GM21367 (cell line): ENCODE results near the gene PFN3.
A peak's percentile ranks its signal among the peaks of the same experiment; 100 is the strongest.

ENCODE experiments used
- ATAC-seq: cut with Tn5 transposase; IDR thresholded peaks from one replicate; pipeline ENCODE4 v1.9.1; 2021; ENCODE audit not compliant: unreplicated experiment

Gene PFN3

GRCh38 chr5:177399997-177400868, at the start of gene PFN3:
TSS of gene PFN3 (minus strand) at chr5:177400661. CDS start at chr5:177400576, 85 bp downstream.
- no peak for ATAC-seq

GRCh38 chr5:177449140-177450061, 48.9 kb upstream of the PFN3 start:
- no peak for ATAC-seq

DNA sequence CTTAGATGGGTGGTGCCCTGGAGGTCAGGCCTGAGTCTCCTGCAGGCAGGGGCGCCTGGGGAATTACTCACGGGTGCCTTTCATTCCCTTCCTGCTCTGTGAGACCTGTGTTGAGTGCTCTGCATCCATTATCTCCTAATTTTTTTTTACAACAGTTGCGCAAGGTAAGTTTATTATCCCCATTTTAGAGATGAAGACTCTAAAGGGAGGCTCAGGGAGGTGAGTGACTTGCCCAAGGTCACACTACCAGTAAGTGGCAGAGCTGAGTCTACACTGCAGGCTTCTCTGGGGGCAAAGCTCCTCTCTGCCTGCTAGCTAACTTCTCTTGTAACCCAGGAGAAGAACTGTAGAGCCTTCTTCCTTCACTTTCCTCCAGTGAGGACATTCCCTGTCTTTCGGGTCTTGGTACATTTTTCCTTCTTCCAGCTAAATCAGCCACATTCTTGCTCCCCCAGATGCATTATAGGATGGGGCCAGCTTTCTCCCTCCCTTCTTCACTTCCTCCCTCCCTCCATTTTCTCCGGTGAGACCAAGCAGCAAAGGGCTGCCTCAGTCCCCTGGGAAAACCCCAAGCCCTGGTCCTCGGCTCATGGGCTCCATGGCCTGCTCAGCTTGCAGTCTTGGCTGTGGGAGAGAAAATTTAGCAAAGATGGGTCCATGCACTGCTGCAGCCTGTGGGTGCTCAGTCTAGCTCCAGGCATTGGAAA, 47.9 kb upstream of the PFN3 start:
- ATAC-seq: no peak

GRCh38 chr5:177447611-177448243, 47.3 kb upstream of the PFN3 start:
- no peak for ATAC-seq

DNA sequence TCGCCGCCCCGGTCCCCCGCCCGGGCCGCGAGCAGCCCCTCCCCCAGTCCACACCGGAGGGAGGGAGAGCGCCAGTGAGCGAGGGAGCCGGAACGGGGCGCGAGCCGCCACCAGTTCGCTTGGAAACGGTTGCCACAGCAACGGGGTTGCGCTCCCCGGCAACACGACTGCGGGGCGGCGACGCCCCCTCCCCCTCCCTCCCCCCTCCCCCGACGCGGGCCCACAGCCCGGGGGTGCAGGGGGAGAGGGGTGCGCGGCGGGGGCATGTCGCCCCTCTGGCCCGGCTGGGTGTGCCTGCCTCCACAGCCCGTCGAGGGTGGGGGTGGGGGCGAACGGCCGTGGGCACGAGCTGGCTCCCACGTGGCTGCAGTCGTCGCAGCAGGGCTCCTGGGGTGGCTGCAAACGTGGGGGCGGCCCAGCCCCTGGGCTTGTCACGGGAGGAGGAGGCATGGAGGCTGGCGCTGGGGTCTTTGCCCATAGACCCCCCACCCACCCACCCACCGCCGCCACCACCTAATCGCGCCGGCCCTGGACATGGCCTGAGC, 46.7 kb upstream of the PFN3 start:
- peak; percentile 25 for ATAC-seq

- ATAC-seq: peak; percentile 45
Observed at GRCh38 chr5:177446200-177447065, 46.0 kb upstream of the PFN3 start, which contains the start of gene PRR7. TSS of gene PRR7 (plus strand) at chr5:177446814. CDS start at chr5:177455068, 8,254 bp downstream.

- ATAC-seq: no peak
Observed at GRCh38 chr5:177445917-177446199, 45.4 kb upstream of the PFN3 start.

DNA sequence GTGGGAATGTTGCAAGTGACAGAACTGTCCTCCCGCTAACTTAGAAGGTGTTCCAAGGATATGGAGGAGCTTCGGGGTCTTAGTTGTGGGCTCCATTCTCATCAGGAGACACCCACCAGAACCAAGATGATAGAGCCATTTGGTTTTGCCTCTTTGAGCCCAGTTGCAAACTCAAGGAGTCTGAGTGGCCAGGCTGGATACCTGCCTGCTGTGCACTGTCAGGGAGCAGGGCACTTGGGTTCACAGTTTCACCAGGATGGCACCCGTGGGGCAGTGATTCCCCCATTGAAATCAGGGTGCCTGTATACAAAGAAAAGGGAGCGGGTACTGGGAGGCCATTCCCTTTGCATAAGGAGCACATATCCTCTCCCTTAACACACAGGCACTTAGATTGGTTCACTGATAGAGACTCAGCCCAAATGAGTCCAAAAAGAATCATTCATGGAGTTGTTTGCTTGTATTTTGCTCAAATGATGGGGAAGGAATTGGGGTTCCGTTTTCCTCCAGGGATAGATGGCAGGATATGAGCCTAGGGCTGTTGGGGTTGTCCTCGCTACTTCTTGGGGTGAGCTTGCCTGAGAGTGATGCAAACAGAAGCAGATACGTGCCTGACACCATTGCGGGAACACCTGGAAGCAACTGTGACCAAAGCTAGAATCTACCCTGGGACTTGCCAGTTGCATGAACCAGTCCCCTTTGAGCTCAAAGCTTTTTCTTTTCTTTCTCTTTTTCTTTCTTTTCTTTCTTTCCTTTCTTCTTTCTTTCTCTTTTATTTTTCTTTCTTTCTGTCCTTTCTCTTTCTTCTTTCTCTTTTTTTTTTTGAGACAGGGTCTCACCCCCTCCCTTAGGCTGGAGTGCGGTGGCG, 44.8 kb upstream of the PFN3 start:
- no peak for ATAC-seq

DNA sequence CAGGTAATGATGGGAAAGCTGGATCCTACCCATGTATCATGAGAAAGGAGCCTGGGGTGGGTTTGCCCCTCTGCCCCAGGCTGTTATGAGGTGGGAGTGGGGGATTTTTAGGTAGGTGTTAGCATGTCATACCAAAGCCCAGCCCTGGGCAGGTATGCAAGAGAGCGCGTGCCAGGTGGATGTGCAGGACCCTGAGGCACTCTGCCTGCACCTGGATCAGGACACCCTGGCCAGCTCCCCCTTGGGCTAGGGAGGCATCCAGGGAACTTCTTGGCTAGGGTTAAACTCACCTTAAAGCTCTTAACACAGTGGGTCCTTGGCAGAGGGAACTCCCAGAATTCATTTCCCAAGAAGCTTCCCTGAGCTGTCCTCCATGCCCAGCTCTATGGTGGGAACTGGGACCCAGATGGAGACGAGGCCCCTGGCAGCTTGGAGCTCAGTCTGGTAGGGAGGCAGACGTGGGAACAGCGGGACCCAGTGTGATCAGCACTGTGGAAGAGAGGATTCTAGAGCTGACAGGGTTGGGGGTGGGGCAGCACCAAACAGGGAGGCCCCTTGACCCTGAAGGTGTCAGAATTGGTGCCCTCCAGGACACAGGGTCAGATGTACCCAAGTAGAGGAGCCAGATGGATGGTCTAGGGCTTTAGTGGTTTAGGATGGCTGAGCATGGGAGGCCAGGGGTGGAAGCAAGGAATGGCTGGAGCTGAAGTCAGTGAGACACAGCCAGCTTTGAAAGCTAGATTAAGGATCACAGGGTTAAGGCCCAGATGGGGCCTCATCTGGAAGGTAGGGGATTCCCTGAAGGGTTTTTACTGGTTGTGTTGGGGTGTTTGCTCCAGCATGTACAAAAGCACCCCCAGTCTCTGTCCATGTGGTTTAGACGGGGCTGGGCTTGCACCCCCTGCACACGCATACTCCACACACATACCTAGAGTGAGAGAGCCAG, 43.9 kb upstream of the PFN3 start:
- no peak for ATAC-seq

DNA sequence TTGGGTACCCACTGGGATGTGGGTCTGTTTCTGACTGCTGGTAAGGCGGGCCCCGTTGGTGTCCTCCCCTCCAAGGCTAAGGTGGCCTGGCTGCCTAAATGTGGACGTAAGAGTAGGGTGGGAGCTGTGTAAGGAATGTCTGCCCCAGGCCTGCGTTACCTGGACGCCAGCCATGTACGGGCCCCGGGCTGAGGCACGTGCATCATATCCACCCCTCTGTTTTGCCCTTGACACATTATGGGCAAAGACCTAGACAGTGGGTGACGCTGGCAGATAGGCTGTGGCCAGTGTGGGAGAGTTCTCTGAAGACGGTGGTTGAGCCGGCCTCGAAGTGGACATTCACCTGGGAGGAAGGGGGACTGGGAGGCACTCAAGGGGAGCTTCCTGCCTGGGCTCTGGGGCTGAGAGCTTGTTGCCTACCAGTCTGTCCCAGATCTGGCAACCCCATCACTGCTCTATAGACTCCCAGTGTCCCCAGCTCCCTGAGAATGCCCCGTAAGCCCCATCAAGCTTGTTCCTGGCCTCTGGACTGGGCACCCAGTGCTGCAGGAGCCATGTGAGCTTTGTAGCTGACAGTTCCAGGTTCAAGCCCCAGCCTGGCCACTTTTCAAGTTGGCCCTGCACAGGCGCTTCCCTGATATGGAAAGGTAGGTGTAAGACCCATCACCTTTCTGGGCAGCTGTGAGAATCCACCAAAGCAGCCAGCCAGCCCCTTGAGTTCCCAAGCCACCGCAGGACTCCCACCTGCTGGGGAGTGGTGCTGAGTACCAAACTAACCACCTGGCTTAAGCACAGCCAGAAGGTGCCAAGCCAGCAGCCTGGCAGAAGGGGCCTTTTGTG, 42.9 kb upstream of the PFN3 start:
- no peak for ATAC-seq

- ATAC-seq: no peak
Observed at GRCh38 chr5:177442066-177442826, 41.8 kb upstream of the PFN3 start.

DNA sequence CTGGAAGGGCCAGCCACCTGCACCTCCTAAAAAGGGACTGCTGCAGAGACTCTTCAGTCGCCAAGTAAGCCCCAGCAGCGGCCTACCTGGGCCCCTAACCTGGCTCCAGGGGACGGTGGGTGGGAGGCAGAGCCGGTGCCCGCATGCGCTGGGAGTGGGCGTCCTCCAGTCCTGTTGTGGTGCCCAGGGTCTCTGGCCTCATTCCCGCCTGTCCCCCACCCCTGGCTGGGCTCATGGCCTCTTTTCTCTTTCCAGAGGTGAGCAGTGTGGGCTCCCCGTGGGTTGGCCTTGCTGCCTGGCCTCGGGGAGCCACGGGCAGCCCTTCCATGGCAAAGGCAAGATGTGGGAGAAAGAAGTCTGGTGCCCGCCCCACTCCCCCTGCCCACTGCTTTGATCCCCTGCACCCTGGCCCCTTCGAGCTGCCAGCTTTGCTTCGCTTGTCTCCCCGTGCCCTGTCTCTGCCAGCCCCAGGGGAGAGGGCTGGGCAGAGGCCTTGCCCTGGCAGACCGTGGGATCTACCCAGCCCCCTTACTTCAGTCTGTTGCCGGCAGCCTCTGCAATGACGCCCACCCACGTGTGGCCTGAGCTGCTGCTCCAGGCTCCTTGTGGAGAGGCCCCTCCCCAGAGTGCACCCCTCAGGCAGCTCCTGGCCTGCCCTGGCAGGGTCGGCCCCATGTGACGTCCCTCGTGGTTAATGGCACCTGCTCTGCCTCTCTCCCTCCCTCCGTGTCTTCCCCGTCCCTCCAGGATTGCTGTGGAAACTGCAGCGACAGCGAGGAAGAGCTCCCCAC, 40.7 kb upstream of the PFN3 start:
- no peak for ATAC-seq

- no peak for ATAC-seq
Observed at GRCh38 chr5:177440211-177440989, 39.9 kb upstream of the PFN3 start.

GRCh38 chr5:177439518-177440053, 39.1 kb upstream of the PFN3 start:
- no peak for ATAC-seq
